Suppressor macrophage (primary cell): ENCODE data around the gene UCK1.
A peak's percentile ranks its signal among the peaks of the same experiment; 100 is the strongest.

Experiments used
- DNase-seq, 4 experiments: peaks; one replicate each; pipeline ENCODE4 v3.0.0-alpha.2; 2020 to 2022

The UCK1 gene

GRCh38 chr9:131523451-131524435 is 7.3 kb downstream of the UCK1 start:
- no peak for DNase-seq

GRCh38 chr9:131523086-131523388 is 8.0 kb downstream of the UCK1 start:
- no peak for DNase-seq

- no peak for DNase-seq
These were observed 8.6 kb downstream of the UCK1 start for GRCh38 chr9:131522257-131523085.

- no peak for DNase-seq
These were observed 9.2 kb downstream of the UCK1 start for GRCh38 chr9:131521822-131522221.

- DNase-seq = no peak
These were observed 9.9 kb downstream of the UCK1 start for GRCh38 chr9:131521203-131521602.

- no peak for DNase-seq
These were observed 10.6 kb downstream of the UCK1 start for GRCh38 chr9:131520503-131520902.

GRCh38 chr9:131518553-131518952 is 12.5 kb downstream of the UCK1 start:
- no peak for DNase-seq

- no peak for DNase-seq
These were observed 13.3 kb downstream of the UCK1 start for GRCh38 chr9:131517761-131518190.

GRCh38 chr9:131516930-131517329 is 14.1 kb downstream of the UCK1 start:
- DNase-seq = no peak

GRCh38 chr9:131516100-131516499 is 15.0 kb downstream of the UCK1 start:
- DNase-seq = peak; percentile 14 to 62 (median 48)

GRCh38 chr9:131515559-131516031 is 15.5 kb downstream of the UCK1 start:
- peak in 3 of 4 experiments; percentile 14 to 43 (median 40) for DNase-seq

- DNase-seq = no peak
These were observed 17.9 kb downstream of the UCK1 start for GRCh38 chr9:131513177-131513576.

GRCh38 chr9:131511880-131512279 is 19.2 kb downstream of the UCK1 start:
- no peak for DNase-seq

GRCh38 chr9:131511416-131511815 is 19.6 kb downstream of the UCK1 start:
- DNase-seq = peak; percentile 13 to 55 (median 44)

- no peak for DNase-seq
These were observed 26.1 kb downstream of the UCK1 start for GRCh38 chr9:131505012-131505411.

GRCh38 chr9:131503626-131504465 is 27.2 kb downstream of the UCK1 start:
- peak; percentile 19 to 49 (median 40) for DNase-seq

- DNase-seq = peak; percentile 90 to 95 (median 94)
These were observed 28.1 kb downstream of the UCK1 start, which contains the start of gene POMT1 for GRCh38 chr9:131502781-131503625. Gene POMT1, plus strand, starts transcription at chr9:131502918. Its CDS starts 1,301 bp downstream, at chr9:131504219.

- DNase-seq = no peak
These were observed 30.0 kb downstream of the UCK1 start for GRCh38 chr9:131500939-131501541.

GRCh38 chr9:131500377-131500776 is 30.7 kb downstream of the UCK1 start:
- no peak for DNase-seq

GRCh38 chr9:131499254-131499767 is 31.8 kb downstream of the UCK1 start:
- DNase-seq = no peak
